GM23248 (cell line): Measurements from ENCODE around the gene ALPK1.

ENCODE experiments used
- EZH2 ChIP-seq: fragments of 200-600 bp; sonication (generic); IDR thresholded peaks from 2 replicates; pipeline ENCODE4 v1.6.1; 2018; ENCODE audit warnings: antibody characterized with exemption, mild to moderate bottlenecking; ENCODE audit not compliant: insufficient read depth, poor library complexity, severe bottlenecking
- EZH2phosphoT487 ChIP-seq: fragments of 200-600 bp; sonication (generic); IDR thresholded peaks from 2 replicates; pipeline ENCODE4 v1.6.1; 2018; ENCODE audit warnings: antibody characterized with exemption, moderate library complexity, mild to moderate bottlenecking, low read depth; ENCODE audit not compliant: insufficient read depth

DNA sequence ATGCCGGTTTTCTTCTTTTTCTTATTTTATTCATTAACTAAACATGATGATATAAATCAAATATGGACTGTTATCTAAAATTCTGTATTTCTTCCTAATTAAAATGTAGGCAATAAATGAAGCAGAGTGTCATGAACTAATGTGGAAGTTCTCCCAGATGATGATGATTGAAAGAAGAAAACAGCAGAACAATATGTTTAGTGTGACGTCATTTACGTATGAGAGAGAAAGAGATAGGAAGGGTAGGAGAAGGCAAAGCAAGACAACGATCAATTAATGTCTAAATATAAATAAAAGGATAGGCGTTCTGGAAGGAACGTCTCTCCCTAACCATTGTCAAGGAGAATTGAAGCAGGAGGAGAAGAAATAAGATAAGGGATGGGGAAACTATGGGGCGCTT lies 113.6 kb downstream of the ALPK1 start:
- TF ChIP-seq EZH2 (no peak), EZH2phosphoT487 (no peak)
